GM21526 (cell line): ENCODE results near the gene TNIP2.
"Not testable (repeated sequence)": the region's sequence is repeated elsewhere in the genome, so short reads cannot be mapped to it uniquely, and the experiment has no call there.

Experiments
- ATAC-seq: cut with Tn5 transposase; IDR thresholded peaks from one replicate; pipeline ENCODE4 v1.9.1; 2021; ENCODE audit warnings: moderate library complexity; ENCODE audit not compliant: unreplicated experiment, low FRiP score

TNIP2 gene

GRCh38 chr4:2780643-2781042 lies 24.5 kb upstream of the TNIP2 start:
- ATAC-seq, result not testable (repeated sequence)

GRCh38 chr4:2771264-2771663 lies 15.1 kb upstream of the TNIP2 start:
- ATAC-seq, result no peak

GRCh38 chr4:2768921-2769336 lies 12.8 kb upstream of the TNIP2 start:
- no peak for ATAC-seq

GRCh38 chr4:2768124-2768523 lies 12.0 kb upstream of the TNIP2 start:
- no peak for ATAC-seq

- ATAC-seq, result no peak
Measured at GRCh38 chr4:2767705-2768074, 11.6 kb upstream of the TNIP2 start.

GRCh38 chr4:2767046-2767704 lies 11.0 kb upstream of the TNIP2 start:
- no peak for ATAC-seq

- ATAC-seq, result no peak
Measured at GRCh38 chr4:2765832-2766526, 9.8 kb upstream of the TNIP2 start.

- ATAC-seq, result no peak
Measured at GRCh38 chr4:2763511-2763967, 7.4 kb upstream of the TNIP2 start.

- ATAC-seq, result not testable (repeated sequence)
Measured at GRCh38 chr4:2762486-2763370, 6.6 kb upstream of the TNIP2 start.

GRCh38 chr4:2762048-2762447 lies 5.9 kb upstream of the TNIP2 start:
- no peak for ATAC-seq

GRCh38 chr4:2761035-2761923 lies 5.1 kb upstream of the TNIP2 start:
- ATAC-seq, result no peak

- no peak for ATAC-seq
Measured at GRCh38 chr4:2757426-2757825, 1.3 kb upstream of the TNIP2 start.

- peak; percentile 15 for ATAC-seq
Measured at GRCh38 chr4:2756691-2757350, 685 bp upstream of the TNIP2 start.

GRCh38 chr4:2754848-2755819 lies 1.0 kb downstream of the TNIP2 start:
- ATAC-seq, result no peak

GRCh38 chr4:2753436-2753835 lies 2.7 kb downstream of the TNIP2 start:
- ATAC-seq, result no peak

GRCh38 chr4:2750719-2751605 lies 5.2 kb downstream of the TNIP2 start:
- no peak for ATAC-seq

GRCh38 chr4:2746891-2747695 lies 9.0 kb downstream of the TNIP2 start:
- ATAC-seq, result no peak
